Posterior vena cava (tissue), 2 donors: ENCODE data around the gene INPP4A. TPM values are rescaled to one million over a fixed set of nuclear protein-coding genes. Genes with fewer than 3 reads are reported as not detected.
"Not testable (repeated sequence)": the region's sequence is repeated elsewhere in the genome, so short reads cannot be mapped to it uniquely, and the experiment has no call there.

ENCODE experiments used
- DNase-seq: peaks from one replicate; pipeline ENCODE4 v3.0.0-alpha.2; 2020; ENCODE audit warnings: low spot score
- intact Hi-C, 2 donors: fragments of 100-400 bp; cut with DNase I; formaldehyde crosslinking; loops; one replicate each; pipeline versions ENCODE4 v1.14.1 to v1.14.2; 2022 to 2023
- total RNA-seq, 2 donors: library from RNA; stranded (reverse); fragmentation: NEBNext Ultra II Directional; extraction: Animal tissue kit (Norgen Biotek cat#: 25700); gene quantifications; one replicate each; pipeline ENCODE4 v1.2.1, GENCODE V29; 2021
- donor health status: DM: yes; HTN: yes; CAD: no.
- donor health status: DM: yes; HTN: yes; CAD: no.

Gene INPP4A
- total RNA-seq, 2 donors from 2014 or later = 31.5 to 42.9 TPM

- DNase-seq = no peak
- intact Hi-C loops = no loop called here
These were observed 144.3 kb downstream of the INPP4A start for GRCh38 chr2:98588880-98589431.

DNA sequence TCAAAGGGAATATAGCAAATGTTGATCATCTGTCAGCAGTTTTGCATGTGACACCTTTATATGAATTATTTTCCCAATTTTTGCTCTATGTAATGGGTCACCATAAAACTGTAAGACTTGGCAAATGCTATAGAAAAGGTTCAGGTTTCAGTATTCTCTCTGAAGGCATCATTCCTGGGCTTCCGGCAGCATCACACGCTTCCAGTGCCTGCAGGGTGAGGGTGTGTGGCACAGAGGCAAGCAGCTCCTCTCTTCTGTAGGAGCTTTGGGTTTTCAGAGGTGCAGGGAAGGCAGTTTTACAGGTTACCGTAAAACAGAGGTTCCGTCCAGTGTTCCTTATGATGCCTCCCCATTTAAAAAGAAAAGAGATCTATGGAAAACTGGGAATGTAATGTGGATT, 144.8 kb downstream of the INPP4A start:
- intact Hi-C loops = no loop called here
- DNase-seq = no peak

- intact Hi-C loops = no loop called here
- DNase-seq = no peak
These were observed 147.9 kb downstream of the INPP4A start for GRCh38 chr2:98592565-98592964.

GRCh38 chr2:98594665-98595064, 150.0 kb downstream of the INPP4A start:
- DNase-seq, intact Hi-C loops: not testable (repeated sequence)

DNA sequence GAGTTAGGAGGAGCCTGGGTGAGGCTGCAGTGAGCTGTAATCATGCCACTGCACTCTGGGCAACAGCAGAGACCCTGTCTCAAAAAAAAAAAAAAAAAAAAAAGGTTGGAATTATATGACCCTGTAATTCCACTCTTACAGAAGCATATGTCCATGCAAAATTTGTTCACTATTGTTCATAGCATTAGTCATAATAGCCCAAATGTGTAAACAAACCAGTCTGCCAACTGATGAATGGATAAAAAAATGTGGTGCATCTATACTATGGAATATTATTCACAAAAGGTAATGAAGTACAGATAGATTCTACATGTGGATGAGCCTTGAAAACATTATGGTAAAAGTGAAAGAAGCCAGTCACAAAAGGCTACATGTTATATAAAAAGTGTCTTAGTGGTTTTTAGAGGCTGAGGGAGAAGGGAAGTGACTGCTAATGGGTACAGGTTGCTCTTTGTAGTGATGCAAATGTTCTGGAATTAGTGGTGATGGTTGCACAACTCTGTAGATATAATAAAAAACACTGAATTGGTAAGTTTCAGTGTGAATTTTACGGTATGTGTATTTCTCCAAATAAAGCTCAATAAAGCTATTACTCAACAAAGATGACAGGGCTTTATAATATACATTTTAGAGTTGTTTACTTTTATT, 154.2 kb downstream of the INPP4A start:
- intact Hi-C loops = no loop called here
- DNase-seq = no peak

- intact Hi-C loops = loop anchor here (10.0 kb wide), 1 partner anchor 187 kb away; no protein-coding TSS in a partner anchor
- DNase-seq = no peak
These were observed 157.0 kb downstream of the INPP4A start for GRCh38 chr2:98601532-98602132.

DNA sequence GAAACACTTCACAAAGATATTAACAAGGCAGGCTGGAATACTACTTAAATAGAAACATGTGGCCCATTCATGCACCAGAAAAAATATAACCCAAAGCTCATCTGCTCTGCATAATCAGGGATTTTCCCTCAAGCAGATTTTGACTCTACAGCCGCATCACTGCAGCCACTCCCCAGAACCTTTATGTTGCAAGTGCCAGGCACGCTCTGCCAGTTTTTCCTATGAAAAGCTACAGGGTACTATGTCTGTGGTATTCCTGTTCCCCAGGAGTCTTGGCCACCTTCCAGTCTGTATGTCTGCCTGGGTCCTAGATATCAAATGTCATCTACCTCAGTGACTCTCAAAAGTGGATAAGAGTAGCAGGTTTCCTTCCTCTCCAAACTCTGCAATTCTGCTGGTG, 159.9 kb downstream of the INPP4A start:
- intact Hi-C loops = loop anchor here (10.0 kb wide), 1 partner anchor 190 kb away; no protein-coding TSS in a partner anchor
- no peak for DNase-seq

DNA sequence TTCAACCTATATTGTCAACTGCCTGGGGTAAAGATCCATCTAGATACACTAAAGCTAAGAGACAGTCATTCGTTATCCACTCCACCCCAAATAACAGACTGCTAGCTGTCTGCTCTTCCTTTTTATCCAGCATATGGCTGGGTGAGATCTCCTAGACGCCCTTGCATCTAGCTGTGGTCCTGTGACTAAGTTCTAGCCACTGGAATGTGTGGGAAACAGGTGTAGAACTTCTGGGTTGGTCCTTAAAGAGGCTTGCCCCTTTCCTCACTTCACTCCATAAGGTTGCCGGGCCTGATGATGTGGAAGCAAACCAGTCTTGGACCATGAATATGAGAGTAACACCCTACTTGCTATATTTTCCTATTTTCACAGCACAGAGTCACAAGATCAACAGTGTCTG, 160.4 kb downstream of the INPP4A start:
- no peak for DNase-seq
- intact Hi-C loops = loop anchor here (10.0 kb wide), 1 partner anchor 190 kb away; no protein-coding TSS in a partner anchor

DNA sequence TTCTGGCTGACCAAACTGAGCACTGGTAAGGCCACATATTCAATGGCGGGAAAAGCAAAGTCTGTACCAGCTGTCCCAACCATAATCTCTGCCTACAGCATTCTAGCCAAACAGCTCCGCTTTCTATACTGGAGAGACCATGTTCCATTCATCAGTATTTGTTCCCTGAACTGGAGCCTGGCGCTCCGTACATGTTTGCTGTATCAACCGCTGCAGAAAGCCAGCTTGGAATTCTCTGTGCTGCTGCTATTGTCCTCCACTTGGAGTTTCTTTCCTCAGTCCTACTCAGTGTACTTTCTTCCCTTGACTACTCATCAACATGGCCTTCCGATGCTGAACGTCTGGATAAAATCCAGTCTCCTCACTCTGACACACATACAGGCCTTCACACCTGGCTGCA, 161.8 kb downstream of the INPP4A start:
- no peak for DNase-seq
- intact Hi-C loops = loop anchor here (10.0 kb wide), 1 partner anchor 192 kb away; no protein-coding TSS in a partner anchor

GRCh38 chr2:98607104-98607503, 162.4 kb downstream of the INPP4A start:
- intact Hi-C loops = loop anchor here (10.0 kb wide), 1 partner anchor 192 kb away; no protein-coding TSS in a partner anchor
- DNase-seq = no peak

- DNase-seq = no peak
- intact Hi-C loops = loop anchor here (10.0 kb wide), 1 partner anchor 193 kb away; no protein-coding TSS in a partner anchor
These were observed 163.1 kb downstream of the INPP4A start for GRCh38 chr2:98607741-98608115.

DNA sequence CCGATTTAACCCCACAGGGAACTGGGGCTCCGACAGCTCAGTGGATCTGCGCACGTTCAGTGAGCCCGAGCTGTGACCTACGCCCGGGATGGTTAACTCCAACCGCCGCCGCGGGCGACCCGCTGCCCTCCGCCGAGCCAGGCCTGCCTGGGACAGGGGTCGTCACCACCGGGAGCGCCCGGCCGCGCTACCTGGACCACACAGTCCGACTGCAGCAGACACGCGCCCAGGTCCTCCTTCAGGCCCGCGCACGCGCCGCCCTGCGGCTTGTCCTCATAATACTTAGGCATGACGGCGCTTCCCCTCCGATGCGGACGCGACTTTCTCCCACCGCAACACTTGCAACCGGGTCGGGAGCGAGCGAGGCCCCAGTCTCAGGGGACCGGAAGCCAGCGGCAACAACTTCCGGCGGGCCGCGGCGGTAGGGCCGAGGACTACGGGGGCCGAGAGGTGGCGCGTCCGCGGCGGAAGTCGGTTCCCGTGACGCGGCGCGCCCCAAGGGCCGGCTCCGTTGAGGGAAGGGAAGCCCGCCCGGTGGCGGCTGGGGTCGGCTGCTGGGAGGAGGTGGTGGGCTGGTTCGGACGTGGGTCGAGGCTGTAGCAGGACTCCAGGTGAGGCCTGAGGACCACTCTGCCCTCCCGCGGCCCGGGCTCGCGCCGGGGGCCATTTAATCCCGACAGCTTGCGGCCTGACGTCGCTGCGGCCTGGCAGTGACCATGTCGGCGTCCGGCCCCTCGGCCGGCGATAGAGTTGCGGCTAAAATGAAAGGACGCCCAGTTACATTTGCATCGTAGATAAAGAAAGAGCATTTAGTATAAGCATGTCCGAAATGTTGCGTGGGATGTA, 163.7 kb downstream of the INPP4A start, which contains the start of the genes COA5 and UNC50:
Gene COA5 (minus strand): TSS at position 397 of the 846 bp plus-strand sequence. CDS start 107 bp downstream, at position 290.
Gene UNC50 (plus strand): TSS at position 474 of the 846 bp plus-strand sequence. CDS start 1,171 bp downstream, outside the sequence.
- intact Hi-C loops = loop anchor here (10.0 kb wide), 1 partner anchor 194 kb away; no protein-coding TSS in a partner anchor
- peak; percentile 98 for DNase-seq

DNA sequence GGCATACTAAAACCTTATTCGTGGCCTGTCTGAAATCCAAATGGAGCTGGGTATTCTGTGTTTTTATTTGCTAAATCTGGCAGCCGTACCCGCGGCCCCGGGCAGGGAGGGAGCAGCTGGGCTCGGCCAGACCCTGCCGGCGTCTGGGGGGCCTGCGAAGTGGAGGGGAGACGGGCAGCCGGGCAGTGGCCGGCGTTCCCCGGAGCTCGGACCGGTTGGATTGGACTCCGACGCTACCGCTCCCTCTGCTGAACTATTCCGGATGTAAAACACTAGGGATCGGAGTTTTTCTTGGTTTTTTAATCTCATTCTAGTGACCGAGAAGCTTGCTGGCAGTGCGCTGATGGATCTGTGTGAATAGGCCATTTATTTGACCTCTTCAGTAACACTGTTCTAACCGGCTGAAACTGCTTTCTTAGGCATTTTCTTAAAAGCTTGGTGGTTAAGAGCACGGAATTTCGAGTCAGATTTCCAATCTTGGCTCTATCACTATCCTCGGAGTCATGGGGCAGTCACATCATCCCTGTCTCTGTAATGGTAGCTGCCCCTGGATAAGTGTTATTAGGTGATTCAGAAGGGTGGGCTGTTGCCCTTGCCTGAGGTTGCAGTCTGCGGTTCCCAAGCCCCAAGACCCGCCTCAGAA, 164.4 kb downstream of the INPP4A start:
- intact Hi-C loops = loop anchor here (10.0 kb wide), 1 partner anchor 194 kb away; no protein-coding TSS in a partner anchor
- no peak for DNase-seq

DNA sequence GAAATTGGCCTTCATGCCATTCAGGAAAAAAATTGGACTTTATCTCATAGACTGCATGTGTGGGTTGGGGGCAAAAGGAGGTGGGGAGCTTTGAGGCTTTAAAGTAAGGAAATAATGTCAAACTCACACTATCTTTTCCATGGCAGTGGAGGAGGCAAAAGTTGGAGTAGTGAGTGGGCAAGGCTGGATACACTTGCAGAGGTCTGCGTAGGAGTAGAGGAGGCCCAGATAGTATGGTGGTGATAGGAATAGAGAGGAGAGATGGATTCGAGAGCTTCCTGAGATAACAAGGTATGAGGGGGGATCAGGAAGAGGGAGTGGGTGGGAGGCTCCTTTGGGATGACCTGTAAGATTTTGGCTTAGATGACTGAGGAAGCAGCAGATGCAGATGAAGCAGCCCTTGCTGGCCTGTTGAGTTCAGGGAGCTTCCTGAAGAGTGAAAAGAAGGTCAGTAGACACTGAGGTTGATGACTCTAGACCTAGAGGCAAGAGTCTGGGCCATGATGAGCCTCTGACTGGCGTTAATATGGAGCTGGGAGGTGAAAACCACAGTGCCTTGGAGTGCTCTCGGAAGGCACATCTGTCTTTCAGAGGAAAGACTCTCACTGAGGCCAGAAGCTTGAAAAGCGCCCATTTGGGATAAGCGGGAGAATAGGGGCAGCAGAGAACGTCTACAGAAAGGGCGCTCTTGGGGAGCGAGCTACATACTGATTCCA, 169.5 kb downstream of the INPP4A start:
- intact Hi-C loops = no loop called here
- no peak for DNase-seq

DNA sequence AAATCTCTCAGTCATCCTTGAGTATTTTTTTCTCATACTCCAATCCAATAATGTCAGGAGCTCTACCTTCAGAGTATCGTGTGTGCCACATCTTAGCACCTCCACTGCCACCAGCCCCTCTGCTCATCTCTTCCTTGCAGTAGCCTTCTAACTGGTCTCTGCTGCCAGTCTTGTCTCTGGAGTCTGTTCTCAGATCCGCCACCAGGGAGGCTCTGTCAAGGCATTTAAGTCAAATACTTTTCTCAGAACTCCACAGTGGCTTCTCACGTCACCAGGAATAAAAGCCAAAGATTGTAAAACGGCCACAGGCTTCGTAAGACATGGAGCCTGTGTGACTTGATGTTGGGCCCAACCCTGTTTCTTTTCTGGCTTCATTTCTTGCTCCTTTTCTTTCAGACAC, 170.8 kb downstream of the INPP4A start:
- no peak for DNase-seq
- intact Hi-C loops = no loop called here

DNA sequence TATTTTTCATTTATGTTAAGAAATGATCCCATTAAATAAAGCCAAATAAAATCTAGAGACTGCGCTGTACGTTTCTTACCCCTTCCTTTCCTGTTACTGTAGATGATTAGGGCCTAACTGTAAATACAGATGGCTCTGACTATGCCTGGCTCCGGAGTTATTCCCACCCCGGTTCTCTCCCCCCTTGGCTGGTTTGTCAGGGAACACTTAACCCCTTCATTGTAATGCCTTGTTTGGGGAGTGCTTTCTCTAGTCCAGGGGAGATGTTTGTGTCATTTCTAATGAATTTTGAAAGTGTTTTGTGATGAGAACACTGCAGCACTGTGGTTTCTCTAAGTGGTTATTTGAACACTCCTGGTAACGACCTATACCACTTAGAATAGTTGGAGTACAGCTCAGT, 172.5 kb downstream of the INPP4A start:
- intact Hi-C loops = no loop called here
- no peak for DNase-seq

- intact Hi-C loops = no loop called here
- DNase-seq = peak; percentile 92
These were observed 179.0 kb downstream of the INPP4A start for GRCh38 chr2:98623657-98624056.

GRCh38 chr2:98632351-98632750, 187.7 kb downstream of the INPP4A start:
- intact Hi-C loops = no loop called here

More at GRCh38 chr2:98632351-98632750, 187.7 kb downstream of the INPP4A start:
- DNase-seq = no peak
